NCI-H69 (cell line): ENCODE data around the gene TRAPPC3.
"Not testable (repeated sequence)": the region's sequence is repeated elsewhere in the genome, so short reads cannot be mapped to it uniquely, and the experiment has no call there.

ENCODE experiments used
- DNase-seq: peaks from one replicate; lab custom pipeline; 2025; lab: John Stamatoyannopoulos, UW

The TRAPPC3 gene

DNA sequence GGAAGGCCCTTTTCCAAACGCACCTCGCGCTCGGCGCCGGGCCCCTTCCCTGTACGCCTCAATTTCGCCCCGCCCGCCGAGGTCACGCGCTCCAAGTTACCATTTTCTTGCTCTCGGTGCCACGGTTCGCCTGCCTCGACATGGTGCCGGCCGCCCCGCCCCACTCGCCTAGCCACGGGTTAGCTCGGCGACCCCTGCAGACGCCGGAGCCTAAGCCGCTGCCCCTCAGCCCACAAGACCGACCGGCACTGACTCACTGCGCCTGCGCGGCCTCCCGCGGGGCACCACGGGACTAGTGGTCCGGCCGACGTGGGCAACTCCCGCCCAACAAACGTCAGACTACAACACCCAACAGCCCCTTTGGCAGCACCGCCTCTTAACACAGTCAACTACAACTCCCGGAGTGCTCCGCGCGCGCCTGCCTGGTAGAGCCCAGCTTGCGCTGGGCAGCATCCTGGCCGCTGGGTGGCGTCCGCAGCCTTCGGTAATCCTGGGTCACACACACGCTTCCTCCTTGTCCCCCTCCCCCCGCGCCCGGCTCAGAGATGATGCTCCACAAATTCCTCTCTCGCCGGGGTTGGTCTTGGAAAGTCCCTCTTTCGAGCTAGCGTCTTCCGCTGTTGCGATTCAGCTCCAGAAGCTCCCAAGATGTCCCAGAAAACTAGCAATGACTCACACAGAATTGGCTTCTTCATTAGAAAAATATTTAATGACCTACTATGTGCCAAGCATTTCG lies at the start of gene TRAPPC3:
TSS of gene TRAPPC3 (minus strand) at position 250 of the 736 bp plus-strand sequence. CDS start at position 142, 108 bp downstream.
- DNase-seq = peak; percentile 98

- DNase-seq = no peak
Observed at GRCh38 chr1:36198641-36199040, 49.4 kb upstream of the TRAPPC3 start.

DNA sequence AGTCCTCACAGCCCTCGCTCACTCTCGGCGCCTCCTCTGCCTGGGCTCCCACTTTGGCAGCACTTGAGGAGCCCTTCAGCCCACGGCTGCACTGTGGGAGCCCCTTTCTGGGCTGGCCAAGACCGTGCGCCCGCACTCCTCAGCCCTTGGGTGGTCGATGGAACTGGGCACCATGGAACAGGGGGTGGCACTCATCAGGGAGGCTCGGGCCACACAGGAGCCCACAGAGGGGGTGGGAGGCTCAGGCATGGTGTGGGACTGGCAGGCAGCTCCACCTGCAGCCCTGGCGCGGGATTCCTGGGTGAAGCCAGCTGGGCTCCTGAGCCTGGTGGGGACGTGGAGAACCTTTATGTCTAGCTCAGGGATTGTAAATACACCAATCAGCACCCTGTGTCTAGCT lies 47.5 kb upstream of the TRAPPC3 start:
- not testable (repeated sequence) for DNase-seq

DNA sequence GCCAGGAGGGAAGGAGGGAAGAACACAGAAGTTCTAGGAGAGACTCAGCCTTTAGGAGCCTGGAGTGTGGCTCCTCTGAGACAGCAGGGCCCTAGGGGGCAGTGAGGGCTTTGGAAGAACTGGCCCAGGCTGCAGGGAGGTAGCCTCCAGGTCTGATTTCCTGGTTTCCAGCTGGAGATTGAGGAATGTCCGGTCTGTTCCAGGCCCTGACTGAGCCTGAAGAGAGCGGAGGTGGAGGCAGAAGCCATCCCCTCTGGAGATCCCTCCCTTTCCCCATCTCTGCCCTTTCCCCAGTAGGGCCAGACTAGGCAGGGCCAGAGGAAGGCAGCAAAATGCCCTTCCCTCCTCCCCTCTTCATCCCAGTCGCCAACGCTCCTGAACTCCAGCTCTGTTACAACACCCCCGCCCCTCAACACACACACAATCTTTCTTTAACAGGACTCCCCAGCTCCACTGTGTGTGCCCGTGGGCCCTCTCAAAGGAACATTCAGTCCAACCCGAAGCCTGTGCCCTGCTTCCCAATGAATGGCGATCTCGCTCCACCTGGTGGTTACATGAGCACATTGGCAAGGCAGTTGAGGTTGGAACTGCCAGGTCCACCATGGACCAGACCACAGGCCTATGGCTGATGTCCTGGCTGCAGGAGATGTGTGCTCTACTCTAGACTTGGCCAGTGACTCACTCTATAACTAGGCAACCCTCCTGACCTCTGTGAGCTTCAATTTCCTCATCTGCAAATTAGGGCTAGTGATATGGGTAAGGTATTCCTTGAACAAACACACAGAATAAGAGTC lies 38.7 kb upstream of the TRAPPC3 start:
- peak; percentile 86 for DNase-seq

GRCh38 chr1:36183309-36183856 lies 34.1 kb upstream of the TRAPPC3 start:
- peak; percentile 36 for DNase-seq

GRCh38 chr1:36182734-36183133 lies 33.4 kb upstream of the TRAPPC3 start:
- peak; percentile 77 for DNase-seq

- no peak for DNase-seq
Observed at GRCh38 chr1:36179220-36179600, 29.9 kb upstream of the TRAPPC3 start.

GRCh38 chr1:36178471-36179219 lies 29.4 kb upstream of the TRAPPC3 start:
- no peak for DNase-seq

GRCh38 chr1:36177589-36178431 lies 28.5 kb upstream of the TRAPPC3 start:
- DNase-seq = no peak

GRCh38 chr1:36176106-36176949 lies 27.0 kb upstream of the TRAPPC3 start:
- no peak for DNase-seq

- peak; percentile 63 for DNase-seq
Observed at GRCh38 chr1:36175137-36176095, 26.1 kb upstream of the TRAPPC3 start.

GRCh38 chr1:36174713-36175112 lies 25.4 kb upstream of the TRAPPC3 start:
- DNase-seq = peak; percentile 77

DNA sequence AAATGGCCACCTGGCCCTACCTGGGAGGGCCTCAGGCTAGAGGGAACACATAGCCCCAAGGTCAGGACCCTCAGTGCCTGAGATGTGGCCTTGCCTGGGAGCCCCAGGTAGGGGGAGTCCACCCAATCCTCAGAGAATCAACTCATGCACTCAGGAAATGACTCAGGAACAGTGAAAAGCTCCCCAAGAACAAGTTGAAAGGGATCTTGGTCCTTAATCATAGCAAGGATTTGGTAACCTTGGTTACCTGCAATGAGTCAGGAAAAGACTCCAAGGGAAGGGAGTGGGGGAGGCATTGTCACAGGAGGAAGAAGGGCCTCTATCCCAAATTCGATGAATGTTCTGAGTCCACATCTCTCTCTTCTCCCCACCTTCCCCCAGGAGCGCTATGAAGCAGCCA lies 23.7 kb upstream of the TRAPPC3 start:
- DNase-seq = no peak

DNA sequence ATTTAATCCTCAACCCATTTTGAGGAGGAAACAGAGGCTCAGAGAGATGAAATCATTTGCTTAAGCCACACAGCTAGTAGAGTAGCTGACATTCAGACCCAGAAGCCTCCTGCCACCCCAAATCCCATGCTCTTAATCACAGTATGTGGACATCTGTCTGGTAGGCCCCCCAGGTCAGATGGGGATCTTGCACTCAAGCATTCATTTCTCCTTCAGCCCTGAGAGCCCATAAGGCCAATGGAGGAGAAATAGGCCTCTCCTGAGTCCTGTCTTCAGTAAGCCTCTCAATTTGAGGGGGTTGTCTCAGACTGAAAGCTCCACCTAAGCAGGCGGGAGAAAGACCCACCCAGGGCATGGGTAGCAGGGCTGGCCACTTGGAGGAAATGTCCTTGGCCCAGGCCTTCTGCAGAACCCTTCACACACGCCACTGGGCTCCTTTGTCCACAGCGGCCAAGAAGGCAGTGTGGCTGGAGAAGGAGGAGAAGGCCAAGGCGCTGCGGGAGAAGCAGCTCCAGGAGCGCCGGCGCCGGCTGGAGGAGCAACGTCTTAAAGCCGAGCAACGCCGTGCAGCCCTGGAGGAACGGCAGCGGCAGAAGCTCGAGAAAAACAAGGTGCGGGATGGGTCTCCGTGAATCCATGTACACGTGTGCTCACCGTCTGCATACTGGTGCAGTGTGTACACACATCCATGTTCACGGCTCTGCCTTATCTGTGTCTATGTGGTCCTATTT lies 22.9 kb upstream of the TRAPPC3 start:
- no peak for DNase-seq

DNA sequence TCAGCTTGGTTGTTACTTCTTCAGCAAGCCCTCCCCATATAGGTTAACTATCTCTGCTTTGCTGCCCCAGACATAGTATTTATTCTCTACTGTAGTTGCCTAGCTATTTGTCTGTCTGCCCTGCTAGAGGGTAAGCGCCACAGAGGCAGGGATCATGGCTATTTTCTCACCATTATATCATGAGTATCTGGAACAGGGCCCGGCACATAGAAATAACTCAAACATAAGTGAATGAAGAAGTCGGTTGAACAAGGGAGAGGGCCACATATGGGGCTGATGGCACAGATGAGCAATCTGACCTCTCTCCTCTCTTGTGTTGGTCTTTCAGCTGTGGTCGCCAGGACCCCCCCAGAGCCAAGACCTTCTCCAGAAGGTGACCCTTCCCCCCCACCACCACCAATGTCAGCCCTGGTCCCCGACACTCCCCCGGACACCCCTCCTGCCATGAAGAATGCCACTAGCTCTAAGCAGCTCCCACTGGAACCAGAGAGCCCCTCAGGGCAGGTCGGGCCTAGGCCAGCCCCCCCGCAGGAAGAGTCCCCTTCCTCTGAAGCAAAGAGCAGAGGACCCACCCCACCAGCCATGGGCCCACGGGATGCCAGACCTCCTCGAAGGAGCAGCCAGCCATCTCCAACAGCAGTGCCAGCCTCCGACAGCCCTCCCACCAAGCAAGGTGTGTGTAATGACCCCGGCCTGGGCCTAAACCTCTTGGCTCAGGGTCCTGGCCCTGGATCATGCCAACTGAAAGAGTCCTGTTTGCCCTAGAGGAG lies 21.5 kb upstream of the TRAPPC3 start:
- DNase-seq = no peak

GRCh38 chr1:36168514-36168913 lies 19.2 kb upstream of the TRAPPC3 start:
- DNase-seq = no peak
